ENCODE data around the gene ZFYVE19. TPM values are rescaled to one million over a fixed set of nuclear protein-coding genes. Genes with fewer than 3 reads are reported as not detected.

The ZFYVE19 gene
- 45.9 and 60.7 TPM in 2 replicates for total RNA-seq (2014; rRNA removed; shearing (Covaris generic))

- peak; percentile 98 for DNase-seq (ENCODE audit: low read depth)
Measured at GRCh38 chr15:40807028-40807887, at the start of gene ZFYVE19, which contains the start of gene DNAJC17. Gene ZFYVE19 (plus strand): TSS chr15:40807089. CDS start chr15:40807590, 501 bp downstream. Gene DNAJC17 (minus strand): TSS chr15:40807473. CDS start chr15:40807446, 27 bp downstream.

GRCh38 chr15:40759961-40760360 lies 46.9 kb upstream of the ZFYVE19 start:
- no peak for DNase-seq (ENCODE audit: low read depth)

- DNase-seq (ENCODE audit: low read depth), result peak; percentile 70
Measured at GRCh38 chr15:40762919-40763800, 43.7 kb upstream of the ZFYVE19 start.

GRCh38 chr15:40763801-40764628 lies 42.9 kb upstream of the ZFYVE19 start, which contains the start of gene GCHFR:
Gene GCHFR (plus strand): TSS chr15:40764068. CDS start chr15:40764181, 113 bp downstream.
- DNase-seq (ENCODE audit: low read depth), result peak; percentile 79

- no peak for DNase-seq (ENCODE audit: low read depth)
Measured at GRCh38 chr15:40764629-40765103, 42.2 kb upstream of the ZFYVE19 start.

GRCh38 chr15:40766194-40766815 lies 40.6 kb upstream of the ZFYVE19 start:
- DNase-seq (ENCODE audit: low read depth), result peak; percentile 70

GRCh38 chr15:40766906-40767837 lies 39.7 kb upstream of the ZFYVE19 start:
- DNase-seq (ENCODE audit: low read depth), result peak; percentile 78

- DNase-seq (ENCODE audit: low read depth), result no peak
Measured at GRCh38 chr15:40767838-40768500, 38.9 kb upstream of the ZFYVE19 start.

- DNase-seq (ENCODE audit: low read depth), result peak; percentile 47
Measured at GRCh38 chr15:40768521-40769273, 38.2 kb upstream of the ZFYVE19 start.

- peak; percentile 96 for DNase-seq (ENCODE audit: low read depth)
Measured at GRCh38 chr15:40769274-40770146, 37.4 kb upstream of the ZFYVE19 start, which contains the start of gene C15orf62. Gene C15orf62 (plus strand): TSS chr15:40769980. CDS start chr15:40770496, 516 bp downstream.

- no peak for DNase-seq (ENCODE audit: low read depth)
Measured at GRCh38 chr15:40770147-40770721, 36.7 kb upstream of the ZFYVE19 start.

GRCh38 chr15:40771242-40771641 lies 35.6 kb upstream of the ZFYVE19 start:
- DNase-seq (ENCODE audit: low read depth), result no peak

- DNase-seq (ENCODE audit: low read depth), result no peak
Measured at GRCh38 chr15:40772014-40772413, 34.9 kb upstream of the ZFYVE19 start.

- no peak for DNase-seq (ENCODE audit: low read depth)
Measured at GRCh38 chr15:40773496-40773895, 33.4 kb upstream of the ZFYVE19 start.

GRCh38 chr15:40773902-40774301 lies 33.0 kb upstream of the ZFYVE19 start:
- no peak for DNase-seq (ENCODE audit: low read depth)

- no peak for DNase-seq (ENCODE audit: low read depth)
Measured at GRCh38 chr15:40775007-40775406, 31.9 kb upstream of the ZFYVE19 start.

Measured in M059J (cell line).